Kasumi-1 (cell line): ENCODE results near the gene IL4I1.

ENCODE experiments used
- DNase-seq, 2 experiments: peaks; one replicate each; lab custom pipeline; 2025; lab: John Stamatoyannopoulos, UW

IL4I1 gene

DNA sequence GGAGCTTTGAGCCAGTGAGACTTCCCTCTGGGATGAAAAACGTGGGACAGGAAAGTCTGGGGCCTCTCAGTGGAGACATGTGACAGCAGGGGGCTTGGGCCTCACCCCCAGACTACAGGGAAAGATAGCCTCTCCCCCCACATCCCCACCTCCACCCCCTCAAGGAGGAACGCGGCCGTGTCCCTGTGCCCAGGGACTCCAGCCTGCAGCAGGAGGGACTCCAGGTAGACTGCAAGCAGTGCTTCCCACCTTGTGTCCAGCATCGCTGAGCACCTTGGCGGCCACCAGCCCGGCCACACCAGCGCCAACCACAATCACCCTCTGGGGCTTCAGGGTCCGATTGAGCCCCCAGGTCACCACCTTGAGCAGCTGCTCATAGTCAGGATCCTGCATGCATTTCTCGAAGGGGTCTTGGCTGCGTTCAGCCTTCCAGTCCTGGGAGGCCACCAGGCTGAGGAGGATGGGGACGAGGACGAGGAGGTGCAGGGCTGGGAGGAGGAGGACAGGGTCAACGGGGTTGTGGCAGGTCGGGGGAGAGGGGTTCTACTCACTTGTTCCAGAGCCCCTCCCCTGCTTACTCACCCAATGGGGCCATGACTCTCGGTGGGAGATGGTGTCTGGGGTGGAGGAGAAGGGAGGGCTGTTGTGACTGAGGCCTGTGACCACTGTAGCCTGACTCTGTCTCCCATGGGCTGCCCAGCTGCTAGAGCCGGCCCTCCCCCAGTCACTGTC, 955 bp downstream of the IL4I1 start:
- no peak for DNase-seq

DNA sequence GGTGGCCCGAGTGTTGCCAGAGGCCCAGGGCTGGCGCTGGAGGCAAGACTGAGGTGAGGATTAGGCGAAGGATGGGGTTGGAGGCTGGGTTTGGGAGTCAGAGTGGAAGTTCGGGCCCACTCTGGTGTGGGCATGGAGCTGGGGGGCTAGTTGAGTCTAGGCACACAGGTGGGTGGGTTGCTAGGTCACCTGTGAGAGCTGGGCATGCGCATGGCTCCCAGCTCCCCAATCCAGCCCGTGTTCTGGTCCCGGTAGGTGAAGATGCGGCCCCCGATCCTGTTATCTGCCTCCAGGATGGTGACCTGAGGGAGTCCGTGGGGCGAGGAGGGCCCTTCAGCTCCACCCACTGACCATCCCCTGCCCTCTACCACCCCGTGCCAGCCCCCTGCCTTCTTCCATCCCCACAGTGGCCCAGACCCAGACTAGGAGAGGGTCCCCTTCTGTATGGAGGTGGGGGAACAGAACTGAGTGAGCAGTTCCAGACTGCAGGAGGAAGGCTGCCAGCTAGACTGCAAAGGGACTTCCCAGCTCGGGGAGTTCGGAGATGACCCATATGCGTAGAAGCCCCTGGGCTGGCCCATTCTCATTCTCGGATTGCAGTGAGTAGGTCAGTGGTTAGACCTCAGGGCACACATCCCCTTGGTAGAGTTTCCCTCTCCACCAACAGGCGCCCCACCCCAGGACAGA, 1.7 kb downstream of the IL4I1 start:
- no peak for DNase-seq

DNA sequence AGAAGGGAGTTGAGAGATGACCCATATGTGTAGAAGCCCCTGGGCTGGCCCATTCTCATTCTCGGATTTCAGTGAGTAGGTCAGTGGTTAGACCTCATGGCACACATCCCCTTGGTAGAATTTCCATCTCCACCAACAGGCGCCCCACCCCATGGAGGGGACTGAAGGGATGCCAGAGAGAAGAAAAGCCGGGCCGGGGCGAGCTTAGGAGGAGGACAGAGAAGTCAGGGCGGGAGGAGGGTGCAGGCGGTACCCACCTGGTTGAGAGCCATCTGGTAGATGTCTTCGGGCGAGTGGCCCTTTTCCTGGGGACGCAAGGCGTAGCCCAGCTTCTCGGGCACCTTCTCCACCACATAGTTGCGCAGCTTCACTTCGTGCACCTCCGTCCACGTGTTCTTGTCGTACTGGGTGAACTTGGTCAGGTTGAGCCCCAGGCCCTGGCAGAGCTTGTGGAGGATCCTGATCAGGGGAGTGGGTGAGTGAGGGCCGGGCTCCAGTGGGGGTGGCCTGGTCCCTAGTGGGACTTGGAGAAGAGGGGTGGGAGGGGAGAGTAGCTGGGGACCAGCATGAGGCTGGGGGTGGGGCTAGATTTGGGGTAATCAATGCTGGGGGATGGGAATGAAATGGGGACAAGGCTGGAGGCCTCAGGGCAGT, 2.5 kb downstream of the IL4I1 start:
- DNase-seq: no peak

DNA sequence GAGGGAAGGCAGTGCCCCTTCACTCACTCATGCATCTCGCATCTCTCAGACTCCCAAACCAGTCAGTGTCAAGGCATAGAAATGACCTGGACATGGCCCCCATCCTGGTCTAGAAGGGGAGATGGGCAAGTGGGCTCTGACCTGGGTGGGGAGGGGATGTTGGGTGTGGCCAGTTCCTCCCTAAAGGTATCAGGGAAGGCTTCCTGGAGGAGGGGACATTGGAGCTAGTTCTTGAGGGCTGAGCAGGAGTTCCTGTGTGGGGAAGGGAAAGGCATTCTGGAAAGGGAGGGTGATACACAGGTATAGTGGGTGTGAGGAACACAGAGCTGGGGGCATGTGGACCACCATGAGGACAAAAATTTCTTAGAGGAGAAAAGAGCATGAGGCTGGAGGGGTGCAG, 4.0 kb downstream of the IL4I1 start:
- DNase-seq: no peak

DNA sequence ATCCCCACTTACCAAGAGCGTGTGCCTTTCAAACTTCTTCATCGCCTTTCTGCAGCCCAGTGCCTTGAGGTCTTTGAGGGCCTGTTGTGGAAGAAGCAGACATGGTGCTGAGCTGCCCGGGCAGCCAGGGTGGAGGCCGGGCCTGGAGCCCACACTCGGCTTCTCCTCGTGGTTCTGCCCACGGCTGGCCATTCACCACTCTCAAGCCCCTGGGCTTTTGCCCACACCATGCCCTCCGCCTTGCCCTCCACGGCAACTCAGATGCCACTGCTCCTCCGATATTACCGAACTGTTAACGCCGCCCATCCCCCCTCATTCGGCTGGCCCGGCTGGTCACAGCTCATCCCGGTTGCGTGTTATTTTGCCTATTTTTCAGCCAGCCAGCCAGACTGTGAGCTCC, 5.3 kb downstream of the IL4I1 start:
- DNase-seq: no peak

DNA sequence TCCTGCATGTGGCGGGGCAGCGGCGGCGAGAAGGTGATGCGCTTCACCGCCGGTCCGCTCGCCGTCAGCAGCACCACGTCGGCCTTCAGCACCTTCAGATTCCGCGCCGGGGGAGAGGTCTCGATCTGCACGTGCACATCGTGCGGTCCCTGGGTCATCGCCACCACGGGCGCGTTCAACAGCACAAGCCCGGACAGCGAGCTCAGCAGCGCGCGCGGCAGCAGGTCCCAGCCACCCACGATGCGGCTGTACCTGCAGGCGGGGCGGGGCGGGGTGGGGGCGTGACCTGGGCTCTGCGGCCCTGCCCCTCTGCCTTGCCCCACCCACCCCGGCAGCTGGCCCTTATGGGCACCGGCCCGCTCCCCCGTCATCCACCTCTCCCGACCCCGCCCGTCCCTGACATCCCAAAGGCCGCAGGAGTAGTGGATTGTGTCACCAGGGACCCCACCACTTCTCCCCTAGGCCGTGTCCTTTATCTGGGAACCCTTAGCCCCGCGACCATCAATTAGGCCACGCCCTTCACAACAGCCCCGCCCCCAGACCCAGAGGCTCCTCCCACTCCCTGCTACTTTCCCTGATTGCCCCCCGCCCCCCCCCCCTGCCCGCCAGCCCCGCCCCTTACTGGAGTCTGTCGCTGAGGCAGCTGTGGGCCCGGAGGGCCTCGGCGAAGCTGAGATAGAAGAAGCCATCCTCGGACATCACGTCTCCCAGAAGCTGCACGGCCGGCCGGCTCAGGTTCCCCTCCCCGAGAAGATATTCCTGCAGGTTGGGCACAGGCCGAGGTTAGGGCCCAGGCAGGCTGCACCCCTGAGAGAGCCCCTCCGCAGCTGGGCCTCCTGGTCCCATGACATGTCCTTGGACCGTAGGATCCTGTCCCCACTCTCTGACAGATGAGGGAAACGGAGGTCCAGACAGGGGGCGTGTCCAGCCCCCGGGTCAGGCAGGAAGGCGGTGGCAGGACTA, 6.1 kb downstream of the IL4I1 start:
- DNase-seq: no peak

DNA sequence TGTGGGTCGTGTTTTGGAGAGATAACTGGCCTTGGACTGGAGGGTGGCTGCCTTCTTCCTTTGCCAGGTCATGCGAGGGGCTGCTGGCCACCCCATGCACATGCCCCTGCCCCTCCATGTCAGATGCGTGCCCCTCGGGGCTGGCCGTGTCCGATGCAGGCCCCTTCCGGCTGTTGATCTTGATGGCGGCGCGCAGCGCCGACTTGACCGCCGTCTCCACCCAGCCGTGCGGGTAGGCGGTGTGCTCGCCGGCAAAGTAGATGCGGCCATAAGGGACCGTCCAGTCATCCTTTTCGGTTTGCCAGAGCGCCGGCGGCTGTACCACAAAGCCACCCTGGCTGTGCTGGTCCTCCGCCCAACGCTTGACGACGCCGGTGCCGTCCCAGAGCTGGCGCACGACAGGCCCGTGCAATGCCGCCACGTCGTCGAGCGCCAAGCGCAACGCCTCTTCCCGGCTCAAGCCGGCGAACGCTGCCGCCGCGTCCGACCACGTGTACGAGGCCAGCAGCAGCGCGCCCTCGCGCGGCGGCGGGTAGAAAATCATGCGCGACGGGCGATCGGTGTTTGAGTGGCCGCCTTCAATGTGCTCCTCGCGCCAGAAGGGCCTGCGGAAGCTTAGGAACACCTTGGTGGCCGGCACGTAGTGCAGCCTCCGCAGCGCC, 6.9 kb downstream of the IL4I1 start:
- DNase-seq: no peak

DNA sequence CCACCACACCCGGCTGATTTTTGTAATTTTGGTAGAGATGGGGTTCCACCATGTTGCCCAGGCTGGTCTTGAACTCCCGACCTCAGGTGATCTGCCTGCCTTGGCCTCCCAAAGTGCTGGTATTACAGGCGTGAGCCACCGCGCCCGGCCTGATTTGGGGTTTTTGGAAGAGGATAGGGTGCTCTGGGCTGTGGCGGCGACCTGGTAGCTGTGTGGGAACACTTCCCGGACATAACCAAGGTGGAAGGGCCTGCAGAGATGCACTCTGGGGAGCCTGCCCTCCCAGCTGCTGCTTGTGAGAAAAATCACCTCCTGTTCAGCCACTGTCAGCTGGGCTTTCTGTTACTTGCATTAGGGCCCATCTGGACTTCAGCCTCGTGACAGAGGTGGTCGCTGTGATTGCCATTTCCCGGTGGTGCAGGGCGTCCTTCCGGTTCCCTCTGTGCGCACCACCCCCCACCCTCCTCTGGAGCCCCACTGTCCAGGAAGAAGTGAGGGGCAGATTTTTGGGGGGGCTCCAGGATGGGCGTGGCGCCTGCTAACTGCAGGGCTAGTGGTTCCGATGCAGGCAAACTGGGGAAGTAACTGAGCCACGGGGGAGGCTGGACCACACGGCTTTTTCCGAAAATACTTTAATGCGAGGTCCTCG, 7.5 kb downstream of the IL4I1 start:
- DNase-seq: no peak

DNA sequence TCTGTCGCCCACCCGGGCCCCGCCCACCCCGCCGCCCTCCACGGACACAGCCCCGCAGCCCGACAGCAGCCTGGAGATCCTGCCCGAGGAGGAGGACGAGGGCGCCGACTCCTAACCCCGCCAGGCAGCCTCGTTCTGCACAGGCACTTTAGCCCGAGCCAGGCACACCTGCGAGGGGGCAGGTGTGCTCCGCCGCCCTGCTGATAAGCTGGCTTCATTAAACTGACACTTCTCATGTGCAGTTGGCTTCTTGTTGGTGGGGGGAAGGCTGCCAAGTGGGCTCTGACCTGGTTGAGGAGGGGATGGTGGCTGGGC, 8.2 kb downstream of the IL4I1 start:
- DNase-seq: no peak

DNA sequence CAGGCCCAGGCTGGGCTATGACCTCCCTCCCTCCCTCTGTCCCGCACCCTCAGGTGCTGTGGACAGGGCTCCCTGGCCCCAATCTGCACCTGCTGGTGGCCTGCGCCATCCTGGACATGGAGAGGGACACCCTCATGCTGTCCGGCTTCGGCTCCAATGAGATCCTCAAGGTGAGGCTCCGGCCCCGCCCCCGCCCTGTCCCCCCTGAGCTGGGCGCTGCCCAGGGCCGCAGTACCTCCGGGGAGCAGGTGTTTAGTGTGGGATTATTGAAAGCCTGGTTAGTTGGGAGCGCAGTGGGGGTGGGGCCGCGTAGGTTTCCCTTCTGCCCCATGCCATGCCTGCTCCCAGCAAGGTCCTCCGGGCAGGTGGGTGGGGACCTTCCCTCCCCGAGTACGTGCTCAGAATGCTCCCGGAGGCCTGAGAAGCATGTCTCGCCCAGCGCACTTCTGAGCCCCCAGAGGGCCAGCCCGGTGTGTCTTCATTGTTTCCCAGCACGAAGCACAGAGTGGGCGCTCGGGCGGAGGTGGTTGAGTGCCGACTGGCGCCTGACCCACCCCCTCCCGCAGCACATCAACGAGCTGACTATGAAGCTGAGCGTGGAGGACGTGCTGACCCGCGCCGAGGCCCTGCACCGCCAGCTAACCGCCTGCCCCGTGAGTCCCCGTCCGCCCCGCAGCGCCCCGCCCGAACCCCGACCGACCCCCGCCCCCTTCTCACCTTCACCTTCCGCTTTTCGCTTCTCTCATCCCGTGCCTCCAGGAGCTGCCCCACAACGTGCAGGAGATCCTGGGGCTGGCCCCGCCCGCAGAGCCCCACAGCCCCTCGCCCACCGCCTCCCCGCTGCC, 8.8 kb downstream of the IL4I1 start:
- DNase-seq: no peak

DNA sequence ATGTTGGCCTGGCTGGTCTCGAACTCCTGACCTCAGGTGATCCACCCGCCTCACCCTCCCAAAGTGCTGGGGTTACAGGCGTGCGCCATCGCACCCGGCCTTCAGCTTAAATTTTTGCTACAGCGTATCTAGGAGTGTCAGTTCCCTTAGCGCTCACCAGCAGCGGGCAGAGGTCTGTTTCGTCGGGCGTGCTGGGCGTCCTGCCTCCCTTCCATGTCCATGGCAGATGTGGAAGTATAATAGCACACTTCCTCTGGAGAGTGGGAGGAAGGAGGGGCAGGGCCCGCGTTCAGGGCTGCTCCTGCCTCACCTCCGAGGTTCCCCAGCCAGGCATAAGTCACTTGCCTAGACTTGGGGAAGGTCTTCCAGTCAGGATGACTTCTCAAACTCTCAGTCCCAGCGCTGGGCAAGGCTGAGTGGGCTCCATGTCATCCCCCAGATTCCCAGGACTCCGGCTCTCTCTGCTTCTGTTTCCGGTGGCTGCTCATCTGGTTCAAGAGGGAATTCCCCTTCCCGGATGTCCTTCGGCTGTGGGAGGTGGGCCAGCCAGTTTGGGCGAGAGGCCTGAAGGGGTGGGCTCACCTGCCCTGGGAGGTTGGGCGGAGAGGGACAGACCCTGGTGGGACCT, 9.5 kb downstream of the IL4I1 start:
- DNase-seq: no peak

DNA sequence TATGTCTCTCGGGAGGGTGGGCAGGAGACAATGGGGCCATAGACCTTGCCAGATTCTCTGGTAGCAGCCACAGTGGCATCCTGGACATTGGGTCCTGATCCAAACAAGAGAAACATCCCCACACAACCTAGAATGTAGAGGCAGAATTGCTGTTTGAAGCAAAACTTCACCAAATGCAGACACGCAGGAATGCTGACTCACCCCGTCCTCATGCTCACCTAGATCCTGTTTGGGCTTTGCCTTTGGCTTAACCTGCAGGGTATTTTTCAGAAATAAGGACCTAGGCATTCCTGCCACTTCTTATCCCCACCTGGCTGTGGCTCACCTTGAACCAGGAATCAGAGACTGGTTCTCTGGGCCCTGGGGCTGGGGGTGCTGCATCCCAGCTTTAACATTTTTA, 11.9 kb downstream of the IL4I1 start:
- no peak for DNase-seq

DNA sequence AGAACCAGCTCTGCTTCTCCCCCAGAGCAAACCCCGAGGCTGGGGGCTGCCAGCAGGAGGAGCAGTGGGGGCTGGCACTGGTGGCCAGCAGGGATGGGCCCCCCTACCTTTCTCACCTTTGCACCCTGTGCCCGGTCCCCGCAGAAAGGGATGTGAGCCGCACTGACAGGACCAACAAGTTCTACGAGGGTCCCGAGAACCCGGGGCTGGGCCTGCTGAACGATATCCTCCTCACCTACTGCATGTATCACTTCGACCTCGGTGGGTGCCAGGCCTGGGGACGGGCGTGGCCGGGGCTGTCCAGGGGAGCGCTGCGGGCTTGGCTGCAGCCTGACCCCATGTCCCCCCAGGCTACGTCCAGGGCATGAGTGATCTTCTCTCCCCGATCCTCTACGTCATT, 12.6 kb downstream of the IL4I1 start:
- DNase-seq: no peak

DNA sequence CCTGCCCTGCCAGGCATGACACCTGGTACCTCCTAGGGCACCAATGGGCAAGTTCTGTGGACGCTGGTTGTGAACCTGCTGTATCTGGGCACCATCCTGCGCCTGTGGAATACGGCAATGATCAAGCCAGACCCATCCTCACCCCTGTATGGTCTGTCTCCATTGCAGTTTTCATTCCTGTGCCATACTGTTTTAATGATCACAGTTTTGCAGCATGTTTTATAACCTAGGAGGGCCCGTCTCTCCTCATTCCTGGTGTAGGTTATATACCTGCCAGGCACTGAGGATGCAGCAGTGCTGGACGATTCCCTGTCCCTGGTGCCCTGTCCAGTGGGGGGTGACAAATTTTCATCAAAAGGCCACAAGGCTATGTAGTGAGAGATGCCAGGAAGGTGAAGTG, 13.6 kb downstream of the IL4I1 start:
- DNase-seq: no peak

DNA sequence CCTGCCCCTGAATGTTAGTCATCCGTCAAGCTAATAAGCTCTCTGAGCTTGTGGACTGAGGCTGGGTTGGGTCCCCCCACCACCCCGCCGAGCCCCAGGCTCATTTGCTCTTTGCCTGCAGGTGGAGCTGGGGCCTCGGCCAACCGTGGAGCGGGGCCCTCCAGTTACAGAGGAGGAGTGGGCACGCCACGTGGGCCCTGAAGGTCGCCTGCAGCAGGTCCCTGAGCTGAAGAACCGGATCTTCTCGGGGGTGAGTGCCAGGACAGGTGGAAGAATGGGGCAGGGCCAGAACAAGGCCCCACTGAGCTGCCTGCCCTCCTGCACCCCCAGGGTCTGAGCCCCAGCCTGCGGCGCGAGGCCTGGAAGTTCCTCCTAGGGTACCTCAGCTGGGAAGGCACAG, 14.0 kb downstream of the IL4I1 start:
- no peak for DNase-seq

DNA sequence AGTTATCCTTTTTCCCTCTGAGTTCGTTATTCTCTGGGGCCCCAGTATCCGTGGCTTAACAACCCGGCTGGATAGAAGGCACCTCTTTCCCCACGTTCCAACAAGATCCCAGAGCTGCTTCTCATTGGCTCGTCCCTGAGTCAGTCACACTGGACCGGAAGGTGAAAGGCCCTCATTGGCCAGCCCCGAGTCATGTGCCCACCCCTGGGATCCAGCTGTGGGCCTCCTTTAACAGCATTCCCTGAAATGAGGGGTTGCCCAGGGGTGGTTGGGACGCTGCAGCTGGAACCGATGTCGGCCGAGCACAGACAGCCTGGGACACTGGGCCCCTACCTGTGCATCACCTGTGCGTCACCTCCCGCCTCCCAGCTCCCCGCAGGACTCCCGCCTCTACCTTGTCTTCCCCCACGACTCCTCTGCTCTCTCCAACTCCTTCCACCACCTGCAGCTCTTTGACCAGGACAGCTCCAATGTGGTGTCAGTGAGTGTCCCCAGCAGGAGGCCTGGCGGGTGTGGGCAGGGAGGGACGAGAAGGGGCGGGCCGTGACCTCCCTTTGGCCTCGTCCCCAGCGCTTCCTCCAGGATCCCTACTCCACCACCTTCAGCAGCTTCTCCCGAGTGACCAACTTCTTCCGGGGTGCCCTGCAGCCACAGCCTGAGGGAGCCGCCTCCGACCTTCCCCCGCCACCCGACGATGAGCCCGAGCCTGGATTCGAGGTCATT, 14.9 kb downstream of the IL4I1 start:
- DNase-seq: no peak

DNA sequence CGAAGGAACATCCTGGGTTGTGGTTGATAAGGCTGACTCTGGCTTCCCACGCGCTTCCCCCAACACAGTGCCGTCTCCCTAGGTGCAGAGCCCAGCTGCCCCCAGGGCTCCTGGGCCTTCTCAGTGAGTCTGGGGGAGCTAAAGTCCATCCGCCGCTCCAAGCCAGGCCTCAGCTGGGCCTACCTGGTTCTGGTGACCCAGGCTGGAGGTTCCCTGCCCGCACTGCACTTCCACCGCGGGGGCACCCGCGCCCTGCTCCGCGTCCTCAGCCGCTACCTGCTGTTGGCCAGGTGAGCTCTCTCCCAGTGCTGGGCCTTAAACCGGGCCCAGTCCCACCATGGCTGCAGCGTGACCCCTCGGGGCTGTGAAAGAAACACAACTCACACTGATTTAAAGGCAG, 15.5 kb downstream of the IL4I1 start:
- DNase-seq: no peak

DNA sequence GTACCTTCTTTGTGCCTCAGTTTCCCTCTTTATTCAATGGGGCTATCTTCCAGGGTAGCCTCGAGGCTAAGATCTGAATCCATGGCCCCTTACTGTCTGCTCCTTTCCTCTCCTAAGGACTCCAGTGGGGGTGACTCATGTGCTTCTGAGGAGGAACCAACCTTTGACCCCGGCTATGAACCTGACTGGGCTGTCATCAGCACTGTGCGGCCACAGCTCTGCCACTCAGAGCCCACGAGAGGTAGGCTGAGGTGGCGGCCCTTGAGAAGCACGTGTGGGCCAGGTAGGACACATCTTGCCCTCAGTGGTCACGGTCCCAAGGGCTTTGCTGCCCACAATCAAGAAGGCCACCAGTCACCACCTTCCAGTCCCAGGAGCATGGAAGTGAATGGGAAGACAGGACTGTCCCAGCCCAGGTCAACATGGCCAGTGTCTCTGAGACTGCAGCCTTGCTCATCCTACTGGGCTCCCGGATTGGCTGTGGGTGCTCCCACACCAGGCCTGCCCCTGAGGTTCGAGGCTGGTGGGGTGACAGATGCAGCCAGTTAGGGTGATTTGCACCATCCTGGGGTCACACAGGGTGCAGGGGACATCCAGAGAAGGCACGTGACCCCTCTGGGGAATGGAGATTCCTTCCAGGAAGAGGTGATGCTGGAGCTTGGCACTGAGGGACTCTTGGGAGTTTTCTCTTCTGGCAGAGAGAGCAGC, 16.4 kb downstream of the IL4I1 start:
- DNase-seq: no peak
